GM21717 (cell line): ENCODE results near the gene PRR13.
"Not testable (repeated sequence)": the region's sequence is repeated elsewhere in the genome, so short reads cannot be mapped to it uniquely, and the experiment has no call there.

ENCODE experiments used
- ATAC-seq: cut with Tn5 transposase; IDR thresholded peaks from one replicate; pipeline ENCODE4 v1.9.1; 2021; ENCODE audit warnings: mild to moderate bottlenecking, moderate library complexity; ENCODE audit not compliant: unreplicated experiment

The PRR13 gene

GRCh38 chr12:53441040-53441833 is at the start of gene PRR13:
Gene PRR13 (plus strand): TSS chr12:53441734. CDS start chr12:53442715, 981 bp downstream.
- peak; percentile 97 for ATAC-seq

- ATAC-seq: no peak
Observed at GRCh38 chr12:53399896-53400295, 41.6 kb upstream of the PRR13 start.

GRCh38 chr12:53402351-53402750 is 39.2 kb upstream of the PRR13 start:
- not testable (repeated sequence) for ATAC-seq

DNA sequence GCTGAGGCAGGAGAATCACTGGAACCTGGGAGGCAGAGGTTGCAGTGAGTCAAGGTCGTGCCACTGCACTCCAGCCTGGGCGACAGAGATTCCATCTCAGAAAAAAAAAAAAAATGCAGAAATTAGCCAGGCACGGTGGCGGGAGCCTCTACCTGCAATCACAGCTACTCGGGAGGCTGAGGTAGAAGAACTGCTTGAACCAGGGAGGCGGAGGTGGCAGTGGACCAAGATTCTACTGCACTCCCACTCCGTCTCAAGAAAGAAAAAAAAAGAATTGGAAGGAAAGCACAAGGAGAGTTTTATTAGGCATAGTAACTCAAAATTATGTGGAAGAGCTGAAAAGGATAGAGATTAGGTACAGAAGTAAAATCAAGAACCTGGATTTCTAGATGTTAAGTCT is 38.7 kb upstream of the PRR13 start:
- no peak for ATAC-seq

DNA sequence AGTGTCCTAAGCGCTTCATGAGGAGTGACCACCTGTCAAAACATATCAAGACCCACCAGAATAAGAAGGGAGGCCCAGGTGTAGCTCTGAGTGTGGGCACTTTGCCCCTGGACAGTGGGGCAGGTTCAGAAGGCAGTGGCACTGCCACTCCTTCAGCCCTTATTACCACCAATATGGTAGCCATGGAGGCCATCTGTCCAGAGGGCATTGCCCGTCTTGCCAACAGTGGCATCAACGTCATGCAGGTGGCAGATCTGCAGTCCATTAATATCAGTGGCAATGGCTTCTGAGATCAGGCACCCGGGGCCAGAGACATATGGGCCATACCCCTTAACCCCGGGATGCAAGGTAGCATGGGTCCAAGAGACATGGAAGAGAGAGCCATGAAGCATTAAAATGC is 30.6 kb upstream of the PRR13 start:
- no peak for ATAC-seq

GRCh38 chr12:53413485-53414204 is 27.9 kb upstream of the PRR13 start:
- ATAC-seq: no peak

DNA sequence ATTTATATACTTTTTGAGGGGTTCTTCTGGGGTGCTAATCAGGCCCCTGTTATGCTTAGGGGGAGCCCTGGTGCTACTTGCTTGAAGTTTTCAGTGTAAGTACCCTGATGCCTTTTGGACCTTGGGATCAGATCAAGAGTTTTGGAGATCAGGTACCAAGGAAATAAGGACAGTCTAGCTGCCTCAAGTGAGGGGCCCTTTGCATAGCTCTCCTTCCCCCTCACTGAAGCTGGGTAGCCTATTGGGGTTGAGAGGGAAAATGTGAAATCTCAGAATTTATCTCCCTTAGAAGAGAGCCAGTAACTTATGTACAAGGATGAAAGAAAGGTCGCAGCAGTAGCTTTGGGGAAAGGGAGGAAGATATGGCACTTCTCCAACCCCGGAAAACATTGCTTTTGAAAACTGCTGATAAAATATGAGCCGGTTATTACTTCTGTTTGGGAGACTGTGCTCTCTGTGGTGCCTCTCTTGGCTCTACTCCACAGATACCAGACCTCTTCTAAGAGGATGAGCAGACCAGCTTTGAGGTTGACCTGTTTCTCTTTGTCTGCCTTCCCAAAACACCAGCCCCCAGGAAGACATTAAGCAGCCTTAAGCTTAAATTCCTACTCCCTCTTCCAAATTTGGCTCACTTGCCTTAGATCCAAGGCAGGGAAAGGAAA is 26.6 kb upstream of the PRR13 start:
- ATAC-seq: no peak

DNA sequence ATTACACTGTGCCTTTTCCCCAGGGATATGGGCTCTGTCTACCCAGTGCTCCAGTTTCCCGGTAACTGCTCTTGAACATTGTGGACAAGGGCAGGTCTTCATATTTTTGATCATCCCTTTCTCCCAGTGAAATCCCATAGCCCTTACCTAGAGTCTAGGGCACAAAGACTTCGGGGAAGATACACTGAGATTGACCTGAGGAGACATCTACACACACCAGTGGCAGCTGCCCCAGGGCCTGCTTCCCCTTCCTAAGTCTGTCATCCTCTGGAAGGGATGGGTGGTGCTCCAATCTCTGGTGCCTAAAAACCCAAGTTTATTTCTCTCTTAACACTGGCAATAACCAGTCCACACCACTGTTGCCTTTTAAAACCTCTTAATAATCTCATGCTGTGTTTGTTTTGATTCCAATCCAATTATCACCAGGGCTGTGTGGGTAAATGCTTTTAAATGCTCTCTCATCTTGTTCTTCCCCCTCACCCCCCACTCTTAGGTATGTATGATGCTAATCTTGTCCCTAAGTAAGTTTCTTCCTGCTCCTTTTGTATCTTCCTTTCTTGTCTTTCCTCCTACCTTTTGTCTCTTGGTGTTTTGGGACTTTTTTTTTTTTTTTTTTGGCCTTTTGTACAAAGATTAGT is 25.7 kb upstream of the PRR13 start:
- not testable (repeated sequence) for ATAC-seq

- not testable (repeated sequence) for ATAC-seq
Observed at GRCh38 chr12:53417291-53417816, 24.2 kb upstream of the PRR13 start.

DNA sequence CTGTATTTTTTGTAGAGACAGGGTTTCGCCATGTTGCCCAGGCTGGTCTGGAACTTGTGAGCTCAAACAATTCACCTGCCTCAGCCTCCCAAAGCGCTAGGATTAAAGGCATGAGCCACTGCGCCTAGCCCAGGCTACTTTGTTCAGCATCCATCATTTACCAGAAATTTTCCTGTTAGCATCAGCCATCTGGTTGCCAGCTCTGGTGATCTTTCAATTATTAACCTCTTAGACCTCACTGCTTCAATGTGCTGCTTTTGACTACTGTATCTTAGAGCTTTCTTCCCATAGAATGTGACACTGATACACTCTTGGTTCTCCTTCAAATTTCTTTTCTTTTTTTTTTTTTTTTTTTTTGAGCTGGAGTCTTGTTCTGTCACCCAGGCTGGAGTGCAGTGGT is 23.3 kb upstream of the PRR13 start:
- no peak for ATAC-seq

DNA sequence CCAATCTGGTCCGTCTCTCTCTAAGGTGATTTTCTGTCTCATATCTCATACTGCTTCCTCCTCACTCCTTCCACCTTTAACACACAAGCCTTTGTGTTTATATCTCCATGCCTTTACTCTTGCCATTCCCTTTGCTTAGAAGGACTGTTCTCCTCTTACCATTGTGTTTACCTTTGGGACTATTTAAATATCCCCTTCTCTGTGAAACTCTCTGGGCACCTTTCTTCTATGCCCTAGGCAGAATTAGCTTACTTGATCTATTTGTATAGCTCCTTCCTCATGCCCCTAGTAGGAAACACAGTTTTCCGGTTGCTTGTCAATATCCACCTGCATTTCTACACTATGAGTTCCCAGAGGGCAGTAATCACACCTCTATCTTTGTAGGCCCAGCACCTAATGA is 21.8 kb upstream of the PRR13 start:
- no peak for ATAC-seq

DNA sequence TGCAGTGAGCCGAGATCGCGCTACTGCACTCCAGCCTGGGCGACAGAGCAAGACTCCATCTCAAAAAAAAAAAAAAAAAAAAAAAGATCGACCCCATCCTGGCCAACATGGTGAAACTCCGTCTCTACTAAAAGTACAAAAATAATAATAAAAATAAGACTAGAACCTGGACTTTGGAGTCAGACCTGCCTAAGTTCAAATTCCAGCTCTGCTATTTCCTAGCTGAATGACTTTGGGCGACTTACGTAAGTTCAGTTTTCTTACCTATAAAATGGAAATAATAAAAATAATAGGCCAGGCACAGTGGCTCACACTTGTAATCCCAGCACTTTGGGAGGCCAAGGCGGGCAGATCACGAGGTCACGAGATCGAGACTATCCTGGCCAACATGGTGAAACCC is 19.3 kb upstream of the PRR13 start:
- ATAC-seq: not testable (repeated sequence)

GRCh38 chr12:53423597-53423996 is 17.9 kb upstream of the PRR13 start, which contains the start of gene AMHR2:
Gene AMHR2 (plus strand): TSS chr12:53423855. CDS start chr12:53423935, 80 bp downstream.
- ATAC-seq: no peak

DNA sequence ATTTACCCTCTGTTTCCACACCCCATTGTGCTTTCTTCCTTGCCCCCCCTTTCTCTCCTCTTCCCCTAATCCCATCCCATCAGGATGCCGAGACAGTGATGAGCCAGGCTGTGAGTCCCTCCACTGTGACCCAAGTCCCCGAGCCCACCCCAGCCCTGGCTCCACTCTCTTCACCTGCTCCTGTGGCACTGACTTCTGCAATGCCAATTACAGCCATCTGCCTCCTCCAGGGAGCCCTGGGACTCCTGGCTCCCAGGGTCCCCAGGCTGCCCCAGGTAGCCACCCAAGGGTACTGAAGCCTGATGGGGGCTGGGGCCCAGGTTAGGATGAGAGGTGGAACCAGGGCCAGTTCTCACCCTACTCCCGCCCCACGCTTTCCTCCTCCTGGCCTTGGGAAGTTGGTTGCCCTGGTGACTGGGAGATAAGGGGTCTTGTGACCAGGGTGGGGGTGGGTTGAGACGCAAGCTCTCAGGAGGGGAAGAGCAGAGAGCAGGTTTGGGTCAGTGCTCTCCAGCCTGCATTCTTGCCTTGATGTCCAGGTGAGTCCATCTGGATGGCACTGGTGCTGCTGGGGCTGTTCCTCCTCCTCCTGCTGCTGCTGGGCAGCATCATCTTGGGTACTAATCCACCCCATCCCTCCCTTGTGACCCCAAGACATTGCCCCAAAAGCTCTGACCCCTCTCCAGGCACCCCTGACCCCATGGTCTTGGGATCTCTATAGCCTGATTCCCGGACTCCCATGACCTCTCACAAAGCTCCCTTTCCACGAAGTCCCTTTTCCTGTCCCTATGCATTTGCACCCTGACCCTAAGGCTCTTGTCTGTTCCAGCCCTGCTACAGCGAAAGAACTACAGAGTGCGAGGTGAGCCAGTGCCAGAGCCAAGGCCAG is 16.7 kb upstream of the PRR13 start:
- no peak for ATAC-seq

GRCh38 chr12:53425515-53426150 is 15.9 kb upstream of the PRR13 start:
- ATAC-seq: no peak

GRCh38 chr12:53427905-53428594 is 13.5 kb upstream of the PRR13 start:
- ATAC-seq: no peak

DNA sequence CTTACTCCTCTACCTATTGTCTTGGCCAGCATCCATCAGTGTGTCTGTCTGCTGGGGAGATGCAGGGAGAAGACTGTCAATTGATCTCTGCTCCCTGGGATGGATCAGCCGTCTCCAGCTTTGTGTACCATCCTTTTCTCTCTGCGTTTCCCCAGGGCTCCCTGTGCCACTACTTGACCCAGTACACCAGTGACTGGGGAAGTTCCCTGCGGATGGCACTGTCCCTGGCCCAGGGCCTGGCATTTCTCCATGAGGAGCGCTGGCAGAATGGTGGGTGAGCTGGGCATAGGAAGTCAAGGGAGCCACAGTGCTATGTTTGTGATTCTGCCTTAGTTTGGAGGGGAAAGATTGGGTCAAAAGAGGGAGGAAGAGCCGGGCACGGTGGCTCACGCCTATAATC is 12.8 kb upstream of the PRR13 start:
- ATAC-seq: no peak

DNA sequence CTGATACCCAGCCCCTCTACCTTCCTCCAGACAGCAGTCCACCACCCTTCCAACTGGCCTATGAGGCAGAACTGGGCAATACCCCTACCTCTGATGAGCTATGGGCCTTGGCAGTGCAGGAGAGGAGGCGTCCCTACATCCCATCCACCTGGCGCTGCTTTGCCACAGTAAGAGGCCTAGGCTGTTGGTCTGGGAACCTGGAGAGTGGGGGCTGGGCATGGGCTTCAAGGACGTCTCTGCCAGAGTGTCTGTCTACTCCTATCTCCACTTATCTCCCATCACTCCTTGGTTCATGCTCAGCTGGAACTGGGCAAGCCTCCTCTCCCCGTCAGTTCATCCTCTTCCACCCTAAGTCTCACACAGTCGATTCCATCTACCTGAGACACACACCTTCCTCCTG is 11.4 kb upstream of the PRR13 start:
- ATAC-seq: no peak

DNA sequence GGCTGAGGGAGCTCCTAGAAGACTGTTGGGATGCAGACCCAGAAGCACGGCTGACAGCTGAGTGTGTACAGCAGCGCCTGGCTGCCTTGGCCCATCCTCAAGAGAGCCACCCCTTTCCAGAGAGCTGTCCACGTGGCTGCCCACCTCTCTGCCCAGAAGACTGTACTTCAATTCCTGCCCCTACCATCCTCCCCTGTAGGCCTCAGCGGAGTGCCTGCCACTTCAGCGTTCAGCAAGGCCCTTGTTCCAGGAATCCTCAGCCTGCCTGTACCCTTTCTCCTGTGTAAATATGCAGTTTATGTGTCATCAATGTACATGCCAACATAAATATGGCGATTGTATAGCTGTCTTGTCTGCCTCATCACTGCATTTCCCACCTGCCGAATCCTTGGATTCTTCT is 10.3 kb upstream of the PRR13 start:
- no peak for ATAC-seq
